NCI-H460 (cell line): Measurements from ENCODE around the gene DNAJC5G. TPM values are rescaled to one million over a fixed set of nuclear protein-coding genes. Genes with fewer than 3 reads are reported as not detected.
"Not testable (repeated sequence)": the region's sequence is repeated elsewhere in the genome, so short reads cannot be mapped to it uniquely, and the experiment has no call there.

ENCODE experiments used
- DNase-seq: peaks from one replicate; pipeline ENCODE4 v3.0.0-alpha.2; 2016; ENCODE audit warnings: low read depth; ENCODE audit errors: extremely low read depth
- total RNA-seq: library from RNA; depleted of rRNA; stranded (reverse); fragments of >200 nt; shearing (Covaris generic); gene quantifications from 2 replicates; pipeline ENCODE4 v1.2.3, GENCODE V29; 2014

DNAJC5G gene
- total RNA-seq, 1 experiment from 2014 or later: not detected

DNA sequence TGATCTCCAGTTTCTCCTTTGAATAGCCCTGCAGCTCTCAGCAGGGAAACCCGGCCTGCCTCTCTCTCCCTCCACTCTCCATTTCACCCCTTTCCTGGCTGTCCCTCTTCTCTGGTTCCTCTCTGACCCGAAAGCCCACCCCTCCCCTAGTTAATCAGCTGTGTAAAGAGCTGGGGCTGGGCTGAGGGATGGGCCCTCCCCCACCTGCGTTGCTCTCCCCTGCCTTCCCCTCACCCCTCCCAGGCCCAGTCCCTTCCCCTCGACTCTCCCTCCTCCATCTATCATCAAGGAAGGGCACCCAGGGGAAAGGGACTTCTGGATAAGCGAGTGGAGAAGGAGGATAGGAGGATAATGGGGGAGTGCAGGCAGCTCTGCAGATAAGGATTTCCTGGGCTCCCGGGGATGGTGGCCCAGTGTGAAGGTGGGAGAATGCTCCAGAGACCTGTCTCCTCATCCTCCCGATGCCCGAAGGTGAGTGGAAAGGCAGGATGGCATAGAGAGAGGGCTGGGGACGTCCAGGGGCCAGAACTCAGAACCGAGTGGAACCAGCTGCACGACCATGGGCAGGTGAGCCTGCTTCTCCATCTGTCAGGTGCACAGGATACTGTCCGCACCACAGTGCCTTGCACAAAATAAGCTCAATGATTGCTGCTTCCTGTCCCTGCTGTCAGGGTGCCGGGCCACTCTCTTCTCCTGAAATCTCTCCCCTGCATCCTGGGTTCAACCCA lies 24.4 kb upstream of the DNAJC5G start:
- DNase-seq: no peak

DNA sequence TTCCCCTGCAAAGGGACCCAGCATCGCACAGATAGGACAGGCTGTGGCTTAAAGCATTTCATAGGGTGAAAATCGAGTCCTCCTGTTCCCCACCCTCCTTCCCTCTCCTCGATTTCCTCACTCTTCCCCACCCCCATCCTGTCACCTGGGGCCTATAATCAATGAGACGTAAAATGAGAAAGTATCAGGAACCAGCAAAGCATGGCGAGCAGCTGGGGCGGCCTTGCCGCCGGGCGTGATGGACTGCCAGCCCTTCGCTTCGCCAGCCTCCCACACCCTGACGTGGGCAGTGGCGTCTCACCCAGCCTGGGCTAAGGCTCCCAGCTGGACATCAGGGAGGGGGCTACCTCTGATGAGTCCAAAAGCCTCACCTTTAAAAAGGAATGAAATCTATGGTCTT lies 23.5 kb upstream of the DNAJC5G start:
- DNase-seq: no peak

DNA sequence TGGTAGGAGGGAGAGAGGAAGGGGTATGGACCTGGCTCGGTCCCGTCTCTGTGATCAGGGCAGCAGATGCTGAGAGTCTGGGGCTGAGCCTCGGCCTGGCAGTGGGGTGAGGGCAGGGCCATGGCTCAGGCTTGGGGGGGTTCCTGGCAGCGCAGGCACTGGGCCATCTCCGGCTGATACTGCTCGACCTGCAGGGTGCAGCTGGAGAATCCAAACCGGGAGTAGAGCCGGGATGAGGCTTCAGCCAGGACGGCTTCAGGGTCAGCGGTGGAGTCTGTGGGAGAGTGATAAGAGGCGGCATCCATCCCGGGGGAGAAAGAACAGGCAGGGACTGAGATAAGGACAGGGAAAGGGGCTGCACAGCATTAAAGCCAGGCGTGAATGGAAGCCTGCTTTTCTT lies 20.0 kb upstream of the DNAJC5G start:
- DNase-seq: no peak

DNA sequence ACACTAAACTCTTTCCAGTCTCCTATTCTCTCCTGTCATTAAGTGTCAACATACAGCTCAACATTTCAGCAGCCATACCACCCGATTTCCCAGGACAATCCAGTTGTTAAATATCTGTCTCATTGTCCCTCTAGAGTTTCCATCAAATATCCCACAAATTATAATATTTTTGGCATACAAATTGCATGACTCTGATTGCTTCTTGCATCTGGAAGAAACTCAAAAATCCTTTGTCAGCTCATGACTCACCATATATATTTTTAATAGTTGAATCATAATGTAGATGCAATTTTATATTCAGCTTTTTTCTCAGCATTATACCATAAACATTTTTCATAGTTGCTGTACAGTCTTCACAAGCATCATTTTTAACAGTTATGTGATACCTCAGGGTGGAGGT lies 19.6 kb upstream of the DNAJC5G start:
- no peak for DNase-seq

GRCh38 chr2:27256855-27257454 lies 18.3 kb upstream of the DNAJC5G start:
- DNase-seq: no peak

DNA sequence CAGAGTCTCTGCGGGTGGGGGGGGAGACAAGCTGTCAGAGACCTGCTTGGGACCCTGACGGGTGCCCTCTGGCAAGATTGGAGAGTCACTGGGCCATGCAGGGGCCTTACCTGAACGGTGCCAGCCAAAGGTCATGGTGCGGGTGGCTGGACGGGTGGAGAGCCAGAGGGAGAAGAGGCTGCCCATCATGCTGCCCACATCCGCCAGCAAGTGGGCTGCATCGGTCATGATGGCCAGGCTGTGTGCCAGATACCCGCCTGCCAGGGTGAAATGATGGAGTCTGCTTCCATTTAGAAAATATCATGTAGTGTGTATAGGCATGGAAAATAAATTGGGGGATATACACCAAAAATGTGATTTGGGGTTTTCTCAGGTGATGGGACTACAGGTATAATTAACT lies 17.2 kb upstream of the DNAJC5G start:
- DNase-seq: no peak

DNA sequence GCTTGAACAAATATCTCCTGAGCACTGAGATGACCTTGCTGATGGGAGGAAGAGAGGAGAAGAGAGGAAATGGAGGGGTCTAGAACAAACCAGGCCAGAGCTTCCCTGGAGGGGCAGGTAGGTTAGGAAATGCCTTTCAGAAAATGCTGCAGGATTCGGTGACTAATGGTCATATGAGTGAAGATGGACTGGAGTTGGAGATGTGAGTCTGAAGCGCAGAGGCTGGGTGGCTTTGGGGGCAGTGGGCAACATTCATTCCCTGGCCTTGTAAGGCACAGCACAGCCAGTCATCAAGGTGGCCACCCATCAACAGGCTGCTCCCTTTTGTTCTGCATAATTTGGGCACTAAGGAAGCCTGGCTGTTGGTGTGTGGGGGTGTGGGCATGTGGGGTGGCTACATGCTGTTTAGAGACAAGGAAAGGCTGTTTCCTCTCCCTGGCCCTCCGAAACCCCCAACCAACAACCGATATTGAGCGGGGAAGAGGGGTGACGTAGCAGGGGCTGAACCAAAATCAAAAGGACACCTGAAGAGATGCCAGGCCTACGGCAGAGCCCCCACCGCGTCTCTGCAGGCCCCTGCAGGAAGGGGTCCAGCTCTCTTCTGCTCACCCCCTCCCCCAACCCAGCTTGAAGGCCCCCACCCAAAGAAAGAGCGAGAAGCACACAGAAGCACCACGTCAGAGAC lies 13.8 kb upstream of the DNAJC5G start:
- no peak for DNase-seq

GRCh38 chr2:27261926-27262298 lies 13.3 kb upstream of the DNAJC5G start:
- no peak for DNase-seq

GRCh38 chr2:27262379-27263286 lies 12.6 kb upstream of the DNAJC5G start, which contains the start of gene SLC30A3:
Gene SLC30A3 (minus strand): TSS chr2:27263047. CDS start chr2:27262906, 141 bp downstream.
- peak; percentile 52 for DNase-seq

DNA sequence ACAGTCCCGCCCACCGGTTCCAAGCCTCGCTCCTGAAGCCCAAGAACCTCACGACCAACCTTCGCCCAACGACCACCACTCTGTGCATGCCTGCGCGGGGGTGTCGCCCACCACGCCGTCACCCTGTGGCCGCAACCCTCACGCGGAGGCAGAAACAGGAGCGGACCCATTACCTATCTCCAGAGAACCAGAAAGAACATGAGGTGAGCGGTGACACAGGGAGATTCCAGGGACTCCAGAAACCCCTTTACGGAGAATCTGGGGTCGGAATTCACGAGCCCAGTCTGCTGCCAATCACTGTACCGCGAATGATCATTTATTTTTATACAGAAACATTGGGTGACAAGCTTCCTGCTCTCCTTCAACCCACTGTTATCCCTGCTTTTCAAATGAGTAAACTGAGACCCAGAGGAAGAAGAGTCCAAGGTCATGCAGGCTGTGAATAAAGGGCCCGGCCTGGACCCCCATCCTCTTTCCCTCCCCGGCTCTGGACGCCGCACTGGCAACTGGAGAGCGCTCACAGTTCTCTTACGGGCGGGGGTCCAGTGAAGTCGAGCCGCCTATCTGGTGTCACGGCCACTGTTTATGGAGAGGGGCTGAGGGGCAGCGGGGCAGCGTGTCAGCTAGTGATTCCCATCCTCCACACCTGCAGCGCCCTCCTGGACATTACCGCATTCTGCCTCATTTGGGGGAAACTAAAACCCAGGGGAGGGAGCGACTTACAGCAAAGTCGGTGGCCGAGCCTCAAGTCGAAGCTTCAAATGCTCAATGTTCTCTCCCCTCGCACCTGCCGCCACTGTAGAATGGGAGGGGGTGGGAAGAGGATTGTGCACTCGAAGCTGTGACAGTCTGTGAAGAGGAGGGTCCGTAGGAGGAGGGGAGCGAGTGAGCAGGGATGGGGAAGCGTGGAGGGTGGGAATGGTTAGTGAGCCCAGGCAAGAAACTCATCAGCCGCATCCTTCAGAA lies 11.7 kb upstream of the DNAJC5G start:
- DNase-seq: no peak

DNA sequence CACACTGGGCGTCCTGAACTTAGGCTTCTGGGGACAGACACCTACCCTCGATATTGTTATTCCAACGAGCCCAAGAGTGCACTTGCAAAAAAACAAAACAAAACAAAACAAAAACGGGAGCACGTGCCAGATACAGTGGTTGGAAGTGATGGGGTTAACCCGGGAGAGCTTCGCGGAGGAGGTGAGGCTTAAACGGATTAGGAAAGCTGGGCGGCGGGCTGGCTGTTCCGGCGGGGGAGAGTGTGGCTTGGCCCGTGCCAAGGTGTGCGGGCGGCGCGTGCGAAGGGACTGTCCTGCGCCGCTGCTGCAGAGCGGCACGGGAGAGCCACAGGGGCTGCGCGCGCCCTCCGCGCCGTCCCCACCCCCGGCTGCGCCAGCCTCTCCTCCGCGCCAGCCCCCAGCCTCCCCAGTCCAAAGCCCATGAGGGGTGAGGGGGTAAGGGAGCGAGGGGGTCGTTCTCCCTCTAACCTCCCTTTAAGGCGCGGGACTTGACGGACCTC lies 10.9 kb upstream of the DNAJC5G start:
- DNase-seq: no peak

DNA sequence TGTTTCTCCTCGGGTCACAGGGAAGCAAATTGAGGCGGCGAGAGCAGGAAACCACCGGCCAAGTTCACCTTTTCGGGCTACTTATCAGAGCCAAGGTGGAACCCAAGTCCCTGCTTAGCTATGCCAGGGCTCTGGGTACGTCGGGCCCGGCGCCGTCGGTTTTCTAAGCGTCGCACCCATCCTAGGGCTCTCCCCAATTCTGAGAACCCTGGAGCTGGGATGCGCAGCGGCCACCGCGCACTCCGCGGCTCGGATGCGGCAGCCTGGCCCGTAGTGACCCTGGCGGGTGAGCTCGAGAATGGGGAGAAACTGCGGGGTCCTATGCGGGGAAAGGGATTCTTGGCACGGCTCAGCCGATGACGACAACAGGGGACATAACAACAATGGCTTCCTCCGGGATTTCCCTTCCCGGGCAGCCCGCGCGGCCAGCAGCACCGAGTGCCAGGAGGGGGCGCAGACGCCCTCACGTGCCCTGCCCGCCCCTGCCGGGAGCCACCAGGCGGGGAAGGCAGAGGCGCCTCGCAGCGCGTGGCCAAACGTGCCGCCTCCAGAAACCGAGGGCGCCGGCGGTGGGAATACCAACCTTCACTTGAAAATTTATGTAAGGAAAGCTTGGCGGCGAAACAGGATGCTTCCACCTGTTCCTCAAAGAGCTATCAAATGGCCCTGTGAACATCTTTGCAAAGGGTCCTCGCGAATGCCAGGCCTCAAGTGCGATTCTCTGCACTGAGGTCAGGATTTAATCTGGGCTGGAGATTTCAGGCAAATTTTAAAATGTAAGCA lies 10.3 kb upstream of the DNAJC5G start:
- peak; percentile 66 for DNase-seq

DNA sequence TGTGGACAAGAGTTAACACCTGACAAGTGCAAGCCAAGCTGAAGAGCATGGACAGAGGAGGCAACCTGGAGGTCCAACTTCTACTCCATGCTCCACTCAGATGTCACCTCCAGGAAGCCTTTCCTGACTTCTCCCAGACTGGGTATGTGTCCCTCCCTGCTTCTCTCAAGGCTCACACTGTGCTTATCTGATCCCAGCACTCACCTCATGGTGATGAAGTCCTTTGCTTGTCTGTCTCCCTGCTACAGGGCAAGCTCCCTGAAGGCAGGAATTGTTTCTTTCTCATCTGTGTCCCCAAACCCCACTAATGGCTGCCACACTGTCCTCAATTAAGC lies 9.7 kb upstream of the DNAJC5G start:
- no peak for DNase-seq

- DNase-seq: not testable (repeated sequence)
Observed at GRCh38 chr2:27268296-27268695, 6.9 kb upstream of the DNAJC5G start.

DNA sequence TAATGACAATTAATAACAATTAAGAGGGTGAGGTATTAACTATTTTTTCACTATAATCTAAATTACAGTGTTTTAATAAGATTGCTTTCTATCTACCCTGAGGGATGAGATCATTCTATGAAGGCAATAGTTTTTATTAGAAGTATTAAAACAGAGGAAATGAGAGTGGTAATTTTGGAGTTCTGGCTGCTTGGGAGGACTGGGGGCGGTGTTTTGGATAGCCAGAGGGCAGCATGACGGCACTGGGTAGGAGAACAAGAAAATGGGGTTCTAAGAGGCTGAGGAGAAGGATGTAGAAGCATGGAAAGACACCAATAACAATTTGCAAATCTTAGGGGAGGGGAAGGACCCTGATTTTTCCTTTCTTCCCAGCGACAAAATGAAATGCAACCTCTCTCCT lies 5.1 kb upstream of the DNAJC5G start:
- no peak for DNase-seq

- no peak for DNase-seq
Observed at GRCh38 chr2:27270670-27271069, 4.6 kb upstream of the DNAJC5G start.

GRCh38 chr2:27271631-27272340 lies 3.4 kb upstream of the DNAJC5G start:
- no peak for DNase-seq
